Prostate gland (tissue), 2 donors: ENCODE data around the gene ST7.

ENCODE experiments used
- POLR2AphosphoS5 ChIP-seq: sonication (generic); formaldehyde crosslinking; IDR thresholded peaks from one replicate; pipeline ENCODE4 v1.6.1; 2017; ENCODE audit warnings: antibody characterized with exemption
- TF ChIP-seq, protein P1 (sequence below), 4 experiments: fragments of 200-600 bp in 2 of 4; fragments of 450-650 bp in 2 of 4; sonication (generic) in 2 of 4; IDR thresholded peaks; 1 replicate in 3 of 4; 2 replicates in 1 of 4; pipeline ENCODE4 v1.5.1; 2016 to 2019; ENCODE audit warnings: antibody characterized with exemption in 4 of 4, mild to moderate bottlenecking in 2 of 4, moderate library complexity in 2 of 4

DNA sequence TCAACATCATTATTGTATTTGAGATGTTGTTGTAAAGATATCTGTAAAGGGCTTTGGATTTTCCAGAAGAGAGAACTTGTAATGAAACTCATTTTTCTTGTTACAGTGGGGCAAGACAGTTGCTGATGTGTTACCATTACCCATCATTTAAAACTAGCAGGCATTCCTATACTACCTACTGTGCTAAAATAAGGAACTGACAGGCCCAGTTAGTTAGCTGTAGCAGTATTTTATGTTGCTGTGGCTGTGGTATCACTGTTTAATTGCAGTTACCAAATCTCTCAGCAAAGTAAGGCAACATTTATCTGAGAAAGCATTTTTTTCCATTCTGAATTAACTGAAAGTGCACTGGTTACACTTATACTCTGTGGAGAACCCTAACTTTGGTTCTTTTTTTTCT, 9.9 kb downstream of the ST7 start:
- TF ChIP-seq, protein P1, sequence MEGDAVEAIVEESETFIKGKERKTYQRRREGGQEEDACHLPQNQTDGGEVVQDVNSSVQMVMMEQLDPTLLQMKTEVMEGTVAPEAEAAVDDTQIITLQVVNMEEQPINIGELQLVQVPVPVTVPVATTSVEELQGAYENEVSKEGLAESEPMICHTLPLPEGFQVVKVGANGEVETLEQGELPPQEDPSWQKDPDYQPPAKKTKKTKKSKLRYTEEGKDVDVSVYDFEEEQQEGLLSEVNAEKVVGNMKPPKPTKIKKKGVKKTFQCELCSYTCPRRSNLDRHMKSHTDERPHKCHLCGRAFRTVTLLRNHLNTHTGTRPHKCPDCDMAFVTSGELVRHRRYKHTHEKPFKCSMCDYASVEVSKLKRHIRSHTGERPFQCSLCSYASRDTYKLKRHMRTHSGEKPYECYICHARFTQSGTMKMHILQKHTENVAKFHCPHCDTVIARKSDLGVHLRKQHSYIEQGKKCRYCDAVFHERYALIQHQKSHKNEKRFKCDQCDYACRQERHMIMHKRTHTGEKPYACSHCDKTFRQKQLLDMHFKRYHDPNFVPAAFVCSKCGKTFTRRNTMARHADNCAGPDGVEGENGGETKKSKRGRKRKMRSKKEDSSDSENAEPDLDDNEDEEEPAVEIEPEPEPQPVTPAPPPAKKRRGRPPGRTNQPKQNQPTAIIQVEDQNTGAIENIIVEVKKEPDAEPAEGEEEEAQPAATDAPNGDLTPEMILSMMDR (IDR thresholded peaks at IDR 0.05) = no peak
- TF ChIP-seq POLR2AphosphoS5 = no peak
